A673 (cell line): ENCODE measurements around the gene EVI2B. TPM values are rescaled to one million over a fixed set of nuclear protein-coding genes. Genes with fewer than 3 reads are reported as not detected.

ENCODE experiments used
- BruUV-seq: library from RNA; stranded (reverse); fragments of 400-500 nt; replicated peaks from 2 replicates; lab custom pipeline; 2021; lab: Mats Ljungman, UMichigan
- CTCF ChIA-PET: fragments of 300-600 bp; sonication (Branson Sonifier 250); formaldehyde crosslinking; loops from one replicate; lab custom pipeline; 2022; ENCODE audit warnings: antibody characterized with exemption; lab: Charles Lee
- POLR2A ChIA-PET: fragments of 300-600 bp; sonication (Branson Sonifier 250); formaldehyde crosslinking; loops from one replicate; lab custom pipeline; 2022; ENCODE audit warnings: antibody characterized with exemption; ENCODE audit not compliant: low non-redundant PET; lab: Charles Lee
- DNase-seq: peaks from one replicate; pipeline ENCODE4 v3.0.0-alpha.2; 2015; ENCODE audit warnings: low spot score
- H3K27ac ChIP-seq: fragments of 200-600 bp; sonication (generic); 2 replicates; pipeline ENCODE4 v1.5.1; 2016; ENCODE audit warnings: mixed run types, low read depth, mild to moderate bottlenecking, mixed read lengths, antibody characterized with exemption, low read length; ENCODE audit not compliant: poor library complexity, severe bottlenecking
- H3K27me3 ChIP-seq: fragments of 200-600 bp; sonication (generic); replicated peaks from 2 replicates; pipeline ENCODE4 v1.6.1; 2017; ENCODE audit warnings: mixed run types, low read depth, mild to moderate bottlenecking, mixed read lengths, antibody characterized with exemption, low read length; ENCODE audit not compliant: insufficient read depth, poor library complexity
- H3K36me3 ChIP-seq: fragments of 200-600 bp; sonication (generic); 2 replicates; pipeline ENCODE4 v1.6.1; 2016; ENCODE audit warnings: mixed run types, mild to moderate bottlenecking, mixed read lengths, antibody characterized with exemption, low read length; ENCODE audit not compliant: insufficient read depth, poor library complexity, severe bottlenecking
- H3K4me1 ChIP-seq: fragments of 200-600 bp; sonication (generic); 2 replicates; pipeline ENCODE4 v1.6.1; 2017; ENCODE audit warnings: mixed run types, mild to moderate bottlenecking, mixed read lengths, antibody characterized with exemption, low read length; ENCODE audit not compliant: insufficient read depth, poor library complexity, severe bottlenecking
- H3K4me3 ChIP-seq: fragments of 200-600 bp; sonication (generic); 2 replicates; pipeline ENCODE4 v1.5.1; 2016; ENCODE audit warnings: low read depth, mixed run types, mild to moderate bottlenecking, mixed read lengths, low read length; ENCODE audit not compliant: poor library complexity, severe bottlenecking
- H3K9me3 ChIP-seq: fragments of 200-600 bp; sonication (generic); 2 replicates; pipeline ENCODE4 v1.6.1; 2016; ENCODE audit warnings: mixed run types, low read depth, mild to moderate bottlenecking, mixed read lengths, antibody characterized with exemption, low read length; ENCODE audit not compliant: poor library complexity, severe bottlenecking
- CTCF ChIP-seq: fragments of 300-800, 200-600 bp; sonication (generic); conservative IDR thresholded peaks from 2 replicates; pipeline ENCODE4 v1.5.1; 2017; ENCODE audit warnings: low read depth, mild to moderate bottlenecking, antibody characterized with exemption, low read length, moderate library complexity, mixed read lengths
- EZH2 ChIP-seq: fragments of 200-600 bp; sonication (generic); IDR thresholded peaks from 2 replicates; pipeline ENCODE4 v1.6.1; 2017; ENCODE audit warnings: borderline replicate concordance, low read depth, mild to moderate bottlenecking, mixed read lengths, antibody characterized with exemption, low read length; ENCODE audit not compliant: poor library complexity, severe bottlenecking
- intact Hi-C: fragments of 100-400 bp; cut with micrococcal nuclease; formaldehyde crosslinking; loops from one replicate; pipeline ENCODE4 v1.10.0; 2022; ENCODE audit not compliant: unreplicated experiment
- total RNA-seq: library from RNA; stranded (reverse); gene quantifications from 2 replicates; pipeline ENCODE4 v1.2.3, GENCODE V29; 2021

Gene EVI2B
- total RNA-seq, 1 experiment from 2014 or later, result 0.92 TPM

- intact Hi-C loops, result no loop called here
- H3K27ac ChIP-seq, result no peak overlapping the region
- CTCF ChIA-PET, result no interaction called here
- POLR2A ChIA-PET, result no interaction called here
- H3K4me1 ChIP-seq, result peaks cover 6% of the 10 kb centered on the region
- DNase-seq, result no peak
- no peaks in the 10 kb centered on the region for H3K9me3 ChIP-seq
- BruUV-seq, result no TSS peak
- TF ChIP-seq EZH2, result no peak
- TF ChIP-seq CTCF, result no peak
- no peaks in the 10 kb centered on the region for H3K36me3 ChIP-seq
- H3K4me3 ChIP-seq, result no peak overlapping the region
- H3K27me3 ChIP-seq, result no peaks in the 10 kb centered on the region
Measured at GRCh38 chr17:31275116-31275515, 38.7 kb downstream of the EVI2B start.

GRCh38 chr17:31274252-31274651 is 39.6 kb downstream of the EVI2B start:
- H3K9me3 ChIP-seq, result no peaks in the 10 kb centered on the region
- ChIA-PET POLR2A (no interaction called here), CTCF (no interaction called here)
- peaks cover 6% of the 10 kb centered on the region for H3K4me1 ChIP-seq
- TF ChIP-seq CTCF (no peak), EZH2 (no peak)
- H3K27ac ChIP-seq, result no peak overlapping the region
- no peaks in the 10 kb centered on the region for H3K36me3 ChIP-seq
- H3K27me3 ChIP-seq, result no peaks in the 10 kb centered on the region
- peak; percentile 3 for DNase-seq
- intact Hi-C loops, result no loop called here
- H3K4me3 ChIP-seq, result no peak overlapping the region
- no TSS peak for BruUV-seq

GRCh38 chr17:31273516-31273915 is 40.3 kb downstream of the EVI2B start:
- peaks cover 6% of the 10 kb centered on the region for H3K4me1 ChIP-seq
- H3K4me3 ChIP-seq, result no peak overlapping the region
- peak; percentile 8 for DNase-seq
- no peaks in the 10 kb centered on the region for H3K36me3 ChIP-seq
- intact Hi-C loops, result no loop called here
- no TSS peak for BruUV-seq
- H3K27ac ChIP-seq, result peak overlapping the region; percentile 48
- H3K27me3 ChIP-seq, result no peaks in the 10 kb centered on the region
- H3K9me3 ChIP-seq, result no peaks in the 10 kb centered on the region
- ChIA-PET CTCF (no interaction called here), POLR2A (no interaction called here)
- no peak for TF ChIP-seq EZH2
- no peak for TF ChIP-seq CTCF
